NCI-H345 treated with DMSO at 0.1 percent for 48 hours (cell line): ENCODE results near the gene EFCC1.
"Not testable (repeated sequence)": the region's sequence is repeated elsewhere in the genome, so short reads cannot be mapped to it uniquely, and the experiment has no call there.

Experiments used
- DNase-seq: peaks from one replicate; lab custom pipeline; 2025; ENCODE audit not compliant: unreplicated experiment; lab: John Stamatoyannopoulos, UW

EFCC1 gene

GRCh38 chr3:129050556-129051295 lies 49.6 kb downstream of the EFCC1 start:
- no peak for DNase-seq

GRCh38 chr3:129051871-129052340 lies 50.8 kb downstream of the EFCC1 start:
- no peak for DNase-seq

GRCh38 chr3:129052675-129053074 lies 51.6 kb downstream of the EFCC1 start:
- no peak for DNase-seq

GRCh38 chr3:129054605-129055104 lies 53.6 kb downstream of the EFCC1 start:
- DNase-seq, result no peak

GRCh38 chr3:129056451-129057173 lies 55.5 kb downstream of the EFCC1 start:
- DNase-seq, result no peak

GRCh38 chr3:129057249-129057648 lies 56.1 kb downstream of the EFCC1 start:
- no peak for DNase-seq

GRCh38 chr3:129058441-129059200 lies 57.5 kb downstream of the EFCC1 start:
- no peak for DNase-seq

- DNase-seq, result no peak
Observed at GRCh38 chr3:129059311-129059958, 58.3 kb downstream of the EFCC1 start.

GRCh38 chr3:129060276-129061022 lies 59.3 kb downstream of the EFCC1 start, which contains the start of gene GP9:
Gene GP9 (plus strand): TSS chr3:129060779. CDS start chr3:129061740, 961 bp downstream.
- DNase-seq, result no peak

- DNase-seq, result no peak
Observed at GRCh38 chr3:129061023-129061887, 60.2 kb downstream of the EFCC1 start.

- no peak for DNase-seq
Observed at GRCh38 chr3:129061888-129062834, 61.1 kb downstream of the EFCC1 start.

GRCh38 chr3:129063091-129063640 lies 62.1 kb downstream of the EFCC1 start:
- no peak for DNase-seq

- no peak for DNase-seq
Observed at GRCh38 chr3:129063841-129064482, 62.9 kb downstream of the EFCC1 start.

- DNase-seq, result no peak
Observed at GRCh38 chr3:129065016-129065719, 64.1 kb downstream of the EFCC1 start.

GRCh38 chr3:129065720-129066073 lies 64.6 kb downstream of the EFCC1 start:
- DNase-seq, result no peak

- DNase-seq, result not testable (repeated sequence)
Observed at GRCh38 chr3:129067719-129068118, 66.6 kb downstream of the EFCC1 start.
